Endothelial cell of umbilical vein (primary cell): ENCODE data around the gene FAM168A. TPM values are rescaled to one million over a fixed set of nuclear protein-coding genes. Genes with fewer than 3 reads are reported as not detected.

ENCODE experiments used
- BruUV-seq: library from RNA; stranded (reverse); fragments of 400-500 nt; replicated peaks from 2 replicates; lab custom pipeline; 2021; lab: Mats Ljungman, UMichigan
- CTCF ChIA-PET: fragments of 300-600, 350-600 bp; sonication (Branson Sonifier 250); formaldehyde crosslinking; loops from one replicate; lab custom pipeline; 2021; ENCODE audit warnings: antibody characterized with exemption, inconsistent platforms; lab: Charles Lee
- POLR2A ChIA-PET: fragments of 300-600, 350-600 bp; sonication (Branson Sonifier 250); formaldehyde crosslinking; loops from one replicate; lab custom pipeline; 2021; ENCODE audit warnings: antibody characterized with exemption, inconsistent platforms; lab: Charles Lee
- DNase-seq: peaks from one replicate; pipeline ENCODE4 v3.0.0-alpha.2; 2011; ENCODE audit warnings: low read depth, low spot score
- FAIRE-seq: peaks from 2 replicates; lab custom pipeline; 2011; peaks lifted over from hg19 to GRCh38; lab: Jason Lieb, UNC
- H2AFZ ChIP-seq: 2 replicates; pipeline ENCODE4 v1.6.0; 2012; ENCODE audit warnings: low read depth, low read length, control low read depth, inconsistent platforms
- H3K27ac ChIP-seq: 2 replicates; pipeline ENCODE4 v1.5.1; 2011; ENCODE audit warnings: low read depth, mild to moderate bottlenecking, control low read depth, low read length, moderate library complexity; ENCODE audit not compliant: insufficient read depth
- H3K27me3 ChIP-seq, 2 experiments: 2 replicates each; pipeline versions ENCODE4 v1.6.0 to v1.6.1; 2011; ENCODE audit warnings: low read length in 2 of 2, mixed read lengths in 1 of 2; ENCODE audit not compliant: control insufficient read depth in 2 of 2, insufficient read depth in 2 of 2
- H3K36me3 ChIP-seq, 2 experiments: 2 replicates in 1 of 2; 3 replicates in 1 of 2; pipeline ENCODE4 v1.5.1; 2011; ENCODE audit warnings: low read length in 2 of 2, mild to moderate bottlenecking in 1 of 2, moderate library complexity in 1 of 2; ENCODE audit not compliant: control insufficient read depth in 2 of 2, insufficient read depth in 2 of 2; ENCODE audit errors: extremely low read depth in 1 of 2
- H3K4me1 ChIP-seq: 3 replicates; pipeline ENCODE4 v1.5.1; 2011; ENCODE audit warnings: mild to moderate bottlenecking, low read length; ENCODE audit not compliant: control insufficient read depth, insufficient read depth; ENCODE audit errors: extremely low read depth
- H3K4me2 ChIP-seq: 2 replicates; pipeline ENCODE4 v1.6.1; 2011; ENCODE audit warnings: low read length, control low read depth, mixed read lengths; ENCODE audit not compliant: insufficient read depth
- H3K4me3 ChIP-seq, 3 experiments: fragments of 200-600 bp in 1 of 3; sonication (generic), shearing (Covaris generic) in 1 of 3; replicated peaks in 1 of 3; 2 replicates each; pipeline ENCODE4 v1.5.1; 2011 to 2016; ENCODE audit warnings: control low read depth in 3 of 3, low read length in 3 of 3, mild to moderate bottlenecking in 2 of 3, inconsistent platforms in 1 of 3, low read depth in 1 of 3, moderate library complexity in 1 of 3; ENCODE audit not compliant: insufficient read depth in 1 of 3
- H3K79me2 ChIP-seq: 2 replicates; pipeline ENCODE4 v1.6.0; 2012; ENCODE audit warnings: low read length, inconsistent platforms; ENCODE audit not compliant: control insufficient read depth, insufficient read depth
- H3K9ac ChIP-seq: replicated peaks from 2 replicates; pipeline ENCODE3; 2011; ENCODE audit warnings: low read length, control low read depth; ENCODE audit not compliant: insufficient read depth; ENCODE audit errors: extremely low read depth
- H3K9me1 ChIP-seq: replicated peaks from 3 replicates; pipeline ENCODE4 v1.6.0; 2011; ENCODE audit warnings: mild to moderate bottlenecking, low read length; ENCODE audit not compliant: control insufficient read depth, insufficient read depth; ENCODE audit errors: extremely low read depth
- H3K9me3 ChIP-seq: replicated peaks from 2 replicates; pipeline ENCODE4 v1.5.1; 2012; ENCODE audit warnings: low read length, inconsistent platforms; ENCODE audit not compliant: control insufficient read depth, insufficient read depth
- H4K20me1 ChIP-seq: replicated peaks from 2 replicates; pipeline ENCODE3; 2011; ENCODE audit warnings: mild to moderate bottlenecking, low read length; ENCODE audit not compliant: control insufficient read depth, insufficient read depth; ENCODE audit errors: extremely low read depth
- CTCF ChIP-seq, 2 donors: IDR thresholded peaks; 1 replicate in 1 of 2; 2 replicates in 1 of 2; pipeline ENCODE4 v1.5.1; 2011; ENCODE audit warnings: low read length in 2 of 2, mild to moderate bottlenecking in 2 of 2, moderate library complexity in 2 of 2, control low read depth in 1 of 2, inconsistent platforms in 1 of 2, low read depth in 1 of 2; ENCODE audit not compliant: insufficient read depth in 1 of 2; ENCODE audit errors: extremely low read depth in 1 of 2
- EZH2 ChIP-seq: IDR thresholded peaks from 2 replicates; pipeline ENCODE4 v1.6.1; 2012; ENCODE audit warnings: borderline replicate concordance, low read depth, mild to moderate bottlenecking, moderate library complexity, low read length, inconsistent platforms; ENCODE audit not compliant: severe bottlenecking
- FOS ChIP-seq: IDR thresholded peaks from 2 replicates; pipeline ENCODE4 v1.6.1; 2011; ENCODE audit warnings: mild to moderate bottlenecking, low read length, moderate library complexity, borderline replicate concordance; ENCODE audit not compliant: insufficient read depth
- GATA2 ChIP-seq: IDR thresholded peaks from 2 replicates; pipeline ENCODE4 v1.7.0; 2011; ENCODE audit warnings: low read depth, mild to moderate bottlenecking, moderate library complexity, mixed read lengths, low read length; ENCODE audit not compliant: insufficient read length, insufficient read depth
- JUN ChIP-seq: IDR thresholded peaks from 2 replicates; pipeline ENCODE4 v1.6.1; 2011; ENCODE audit warnings: borderline replicate concordance, low read depth; ENCODE audit not compliant: insufficient read length, insufficient read depth
- MAX ChIP-seq: IDR thresholded peaks from 2 replicates; pipeline ENCODE4 v1.6.1; 2011; ENCODE audit not compliant: insufficient read depth, insufficient read length
- MYC ChIP-seq: IDR thresholded peaks from one replicate; pipeline ENCODE4 v1.6.1; 2011; ENCODE audit warnings: mild to moderate bottlenecking, low read depth, low read length
- POLR2A ChIP-seq: IDR thresholded peaks from 2 replicates; pipeline ENCODE4 v1.6.1; 2012; ENCODE audit warnings: low read depth, mild to moderate bottlenecking, control low read depth, low read length
- POLR2AphosphoS5 ChIP-seq: IDR thresholded peaks from 2 replicates; pipeline ENCODE4 v1.6.1; 2012; ENCODE audit warnings: low read depth, mild to moderate bottlenecking, control low read depth, low read length, moderate library complexity; ENCODE audit not compliant: insufficient read depth
- dilution Hi-C: fragments of 300-500 bp; cut with MboI; formaldehyde crosslinking; loops from one replicate; pipeline ENCODE4 v1.15.0; 2019; ENCODE audit warnings: low sequenced_read_pairs; ENCODE audit not compliant: extremely low pct_ligation_motif_present
- intact Hi-C: fragments of 100-400 bp; cut with micrococcal nuclease; formaldehyde crosslinking; loops from one replicate; pipeline ENCODE4 v1.10.0; 2022
- polyA plus RNA-seq, 4 experiments: library from polyadenylated mRNA; depleted of rRNA in 3 of 4; stranded (reverse) in 3 of 4; unstranded in 1 of 4; fragments of >200 nt; gene quantifications; 2 replicates each; pipeline versions ENCODE4 v1.2.1 to v1.2.3, GENCODE V29; 2011 to 2012; ENCODE audit warnings: missing spikeins in 1 of 4
- total RNA-seq: library from RNA; stranded (reverse); gene quantifications from 2 replicates; pipeline ENCODE4 v1.2.3, GENCODE V29; 2021

Gene FAM168A
- total and polyA plus RNA-seq, 2 donors (not counting 3 experiments of a cell fraction or from before 2014, with no cell fraction given), result 17.0 to 20.5 TPM

- intact Hi-C loops, result no loop called here
- Histone ChIP-seq H3K9ac (no peak overlapping the region), H3K36me3 (no peaks in the 10 kb centered on the region), H3K4me3 (no peak overlapping the region), H3K9me3 (no peaks in the 10 kb centered on the region), H3K9me1 (no peaks in the 10 kb centered on the region), H3K4me1 (peaks cover 3% of the 10 kb centered on the region), H3K27ac (no peak overlapping the region), H3K79me2 (no peaks in the 10 kb centered on the region), H2AFZ (no peak overlapping the region), H3K27me3 (no peaks in the 10 kb centered on the region), H4K20me1 (no peaks in the 10 kb centered on the region), H3K4me2 (no peak overlapping the region)
- ChIA-PET CTCF (interaction anchor here (1.0 to 5.1 kb wide), 3 partner anchors 14 to 103 kb away, joined by 3 to 32 read pairs (median 5); no protein-coding TSS in a partner anchor), POLR2A (no interaction called here)
- TF ChIP-seq EZH2 (no peak), CTCF (IDR thresholded peaks at IDR 0.05; ENCODE audit: extremely low read depth in 1 of 2, insufficient read depth in 1 of 2, low read depth in 1 of 2, low read length in 2 of 2) (no peak), MAX (no peak), POLR2A (no peak), GATA2 (no peak), POLR2AphosphoS5 (no peak), FOS (no peak), JUN (no peak), MYC (no peak)
- dilution Hi-C loops, result no loop called here
- DNase-seq (no peak), FAIRE-seq (no peak)
- BruUV-seq, result no TSS peak
Measured at GRCh38 chr11:73464347-73464746, 133.6 kb downstream of the FAM168A start.
